HG03432 (cell line): Measurements from ENCODE around the gene PACS2.
A peak's percentile ranks its signal among the peaks of the same experiment; 100 is the strongest.

Experiments
- ATAC-seq: cut with Tn5 transposase; IDR thresholded peaks from one replicate; pipeline ENCODE4 v1.9.1; 2021; ENCODE audit warnings: mild to moderate bottlenecking, moderate library complexity; ENCODE audit not compliant: unreplicated experiment

Gene PACS2

GRCh38 chr14:105398044-105398725, 83.6 kb downstream of the PACS2 start, which contains the start of gene TEX22:
Gene TEX22 (plus strand): TSS chr14:105398538. CDS start chr14:105399341, 803 bp downstream.
- ATAC-seq, result peak; percentile 80

- peak; percentile 36 for ATAC-seq
Measured at GRCh38 chr14:105398726-105399465, 84.3 kb downstream of the PACS2 start.

GRCh38 chr14:105399466-105399775, 84.9 kb downstream of the PACS2 start:
- no peak for ATAC-seq

GRCh38 chr14:105400016-105400415, 85.5 kb downstream of the PACS2 start:
- no peak for ATAC-seq

DNA sequence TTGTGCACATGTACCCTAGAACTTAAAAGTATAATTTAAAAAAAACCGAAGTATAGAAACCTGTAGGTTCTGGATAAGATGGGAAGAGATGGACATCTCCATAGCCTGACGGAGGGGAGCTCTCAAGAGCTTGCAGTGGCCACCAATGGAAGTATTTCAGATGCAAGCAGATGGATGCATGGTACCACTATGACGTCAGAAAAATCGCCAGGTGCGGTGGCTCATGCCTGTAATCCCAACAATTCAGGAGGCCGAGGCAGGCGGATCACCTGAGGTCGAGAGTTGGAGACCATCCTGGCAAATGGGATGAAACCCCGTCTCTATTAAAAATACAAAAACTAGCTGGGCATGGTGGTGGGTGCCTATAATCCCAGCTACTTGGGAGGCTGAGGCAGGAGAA, 87.2 kb downstream of the PACS2 start:
- ATAC-seq, result no peak

DNA sequence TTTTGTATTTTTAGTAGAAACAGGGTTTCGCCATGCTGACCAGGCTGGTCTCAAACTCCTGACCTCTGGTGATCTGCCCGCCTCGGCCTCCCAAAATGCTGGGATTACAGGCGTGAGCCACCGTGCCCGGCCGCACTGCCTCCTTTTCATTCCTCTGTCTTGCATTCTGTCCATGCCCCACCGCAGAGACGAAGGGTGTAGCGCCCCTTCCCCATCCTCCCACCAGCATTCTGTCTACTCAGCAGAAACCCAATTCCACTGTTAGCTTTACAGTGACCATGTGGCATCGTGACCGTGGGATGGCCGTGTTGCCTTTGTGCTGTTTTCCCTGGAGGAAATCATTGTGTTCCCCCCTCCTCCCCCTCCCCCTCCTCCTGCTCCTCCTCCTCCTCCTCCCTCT, 94.0 kb downstream of the PACS2 start:
- no peak for ATAC-seq

- no peak for ATAC-seq
Measured at GRCh38 chr14:105409364-105409763, 94.8 kb downstream of the PACS2 start.

- no peak for ATAC-seq
Measured at GRCh38 chr14:105410642-105411016, 96.1 kb downstream of the PACS2 start.

DNA sequence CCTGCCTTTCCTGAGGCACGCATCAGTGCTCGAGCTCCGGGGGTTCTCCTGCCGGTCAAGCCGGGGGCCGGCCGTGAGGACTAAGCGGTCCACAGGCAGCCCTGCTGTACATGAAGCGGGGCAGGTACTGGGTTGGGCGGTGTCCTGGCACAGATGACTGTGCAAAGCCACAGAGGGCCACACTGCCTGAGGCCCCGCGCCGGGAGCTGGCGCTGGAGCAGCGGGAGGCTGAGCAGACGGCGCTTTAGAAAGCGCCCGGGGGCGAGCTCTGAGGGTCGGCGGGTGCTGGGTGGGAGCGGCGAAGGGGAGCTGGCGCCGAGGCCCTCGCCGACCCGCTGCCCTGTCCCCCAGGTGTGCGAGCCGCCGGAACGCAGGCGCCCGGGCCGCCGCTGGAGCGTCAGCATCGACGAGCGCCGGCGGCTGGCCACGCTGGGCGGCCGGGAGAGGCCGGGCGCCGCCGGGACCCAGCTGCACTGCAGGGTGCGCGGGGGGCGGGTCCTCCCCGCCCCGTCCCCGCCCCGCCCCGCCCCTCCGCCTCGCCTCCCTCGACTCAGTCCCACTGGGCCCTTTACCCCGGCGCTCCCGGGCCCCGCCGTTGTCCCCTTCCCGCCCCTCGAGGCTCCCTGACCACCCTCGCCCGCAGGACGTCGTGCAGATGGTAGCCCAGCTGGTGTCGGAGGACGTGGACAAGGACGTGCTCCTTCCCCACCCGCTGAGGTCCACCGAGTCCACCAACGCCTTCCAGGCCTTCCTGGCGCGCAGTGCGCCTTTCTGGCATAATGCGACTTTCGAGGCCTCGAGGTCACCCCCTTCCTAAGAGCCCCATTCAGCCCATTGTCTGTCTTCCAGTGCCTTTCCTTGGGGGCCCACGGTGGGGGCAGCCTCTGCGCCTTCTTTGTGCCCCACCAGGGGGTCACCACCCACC, 96.7 kb downstream of the PACS2 start:
- no peak for ATAC-seq

DNA sequence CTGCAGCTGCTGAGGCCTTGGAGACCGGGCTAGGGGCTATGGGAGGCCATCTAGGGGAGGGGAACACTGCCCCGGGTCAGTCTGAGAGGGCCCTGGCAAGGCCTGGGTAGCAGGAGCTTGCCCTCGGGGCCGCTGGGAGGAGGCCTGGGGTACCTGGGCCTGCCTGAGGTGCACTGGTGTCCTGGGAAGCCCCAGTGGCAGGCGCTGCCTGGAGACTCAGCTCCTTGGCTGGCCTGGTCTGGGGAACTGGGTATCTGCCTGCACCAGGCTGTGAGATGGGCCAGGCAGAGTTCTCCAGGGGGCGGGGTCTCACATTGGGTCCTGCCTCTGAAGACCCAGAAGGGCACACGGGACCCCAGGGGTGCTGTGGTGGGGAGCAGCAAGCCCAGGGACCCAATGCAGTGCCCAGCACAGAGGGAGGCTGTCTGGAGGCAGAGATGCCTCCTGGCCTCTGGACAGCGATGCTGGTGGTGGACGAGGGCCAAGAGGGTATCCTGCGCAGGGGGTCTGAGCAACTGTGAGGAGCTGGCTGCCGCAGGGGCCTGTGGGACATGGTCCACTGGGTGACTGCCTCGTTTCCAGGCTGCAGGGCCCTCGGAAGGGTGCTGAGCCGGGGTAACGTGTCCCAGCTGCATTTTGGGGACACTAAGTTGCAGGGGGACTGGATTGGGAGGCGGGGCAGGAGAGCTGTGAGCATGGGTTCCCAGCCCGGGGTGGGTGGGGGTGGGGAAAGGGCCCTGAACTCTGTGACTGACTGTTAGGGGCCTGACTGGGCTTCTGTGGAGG, 97.6 kb downstream of the PACS2 start:
- ATAC-seq, result no peak

DNA sequence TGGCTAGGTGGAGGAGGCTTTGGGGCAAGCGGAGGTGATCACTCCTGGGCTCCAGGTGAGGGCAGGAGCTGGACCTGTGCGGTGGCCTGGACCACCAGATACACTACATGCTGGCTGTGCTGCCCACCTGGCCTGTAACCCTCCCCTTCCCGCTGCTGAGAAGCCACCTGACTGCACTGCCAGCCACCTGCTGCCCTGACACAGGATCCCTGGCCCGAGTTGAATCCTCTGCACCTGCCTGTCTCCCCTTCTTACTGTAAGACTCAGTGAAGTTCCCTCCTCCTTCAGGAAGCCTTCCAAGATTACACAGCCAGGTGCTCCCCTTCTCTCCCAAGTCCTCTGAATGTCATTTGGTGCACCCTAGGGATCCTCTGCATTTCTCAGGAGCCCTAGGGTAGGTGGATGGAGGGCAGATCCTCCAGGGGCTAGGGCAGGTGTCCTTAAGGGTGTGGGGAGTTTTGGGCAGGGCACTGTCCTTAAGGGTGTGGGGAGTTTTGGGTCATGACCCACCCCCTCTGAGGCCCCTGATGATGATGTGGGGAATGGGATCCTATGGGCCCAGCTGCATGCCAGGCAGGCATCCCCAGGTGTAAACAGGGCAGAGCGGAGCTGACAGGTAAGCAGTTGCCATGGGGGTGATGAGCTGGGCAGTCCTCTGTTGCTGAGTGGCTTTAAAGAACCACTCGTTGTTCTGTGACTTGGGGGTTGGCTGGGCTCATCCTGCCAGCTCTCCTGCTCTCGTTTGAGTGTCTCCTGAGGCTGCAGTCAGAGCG, 98.4 kb downstream of the PACS2 start:
- no peak for ATAC-seq

DNA sequence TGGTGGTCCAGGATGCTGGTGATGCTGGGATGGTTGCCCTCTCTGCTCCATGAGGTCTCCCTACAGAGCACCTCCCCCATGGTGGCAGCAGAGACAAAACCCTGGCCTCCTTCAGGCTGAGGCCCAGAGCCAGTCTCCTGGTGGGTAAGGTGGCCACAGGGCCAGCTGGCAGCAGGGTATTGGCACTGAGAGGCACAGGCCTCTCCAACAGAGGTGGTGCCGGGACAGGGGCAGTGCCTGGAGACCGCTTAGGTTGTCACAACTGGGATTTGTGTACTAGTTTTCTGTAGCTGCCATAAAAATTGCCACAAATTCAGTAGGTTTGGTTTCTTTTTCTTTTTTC, 99.0 kb downstream of the PACS2 start:
- ATAC-seq, result no peak

DNA sequence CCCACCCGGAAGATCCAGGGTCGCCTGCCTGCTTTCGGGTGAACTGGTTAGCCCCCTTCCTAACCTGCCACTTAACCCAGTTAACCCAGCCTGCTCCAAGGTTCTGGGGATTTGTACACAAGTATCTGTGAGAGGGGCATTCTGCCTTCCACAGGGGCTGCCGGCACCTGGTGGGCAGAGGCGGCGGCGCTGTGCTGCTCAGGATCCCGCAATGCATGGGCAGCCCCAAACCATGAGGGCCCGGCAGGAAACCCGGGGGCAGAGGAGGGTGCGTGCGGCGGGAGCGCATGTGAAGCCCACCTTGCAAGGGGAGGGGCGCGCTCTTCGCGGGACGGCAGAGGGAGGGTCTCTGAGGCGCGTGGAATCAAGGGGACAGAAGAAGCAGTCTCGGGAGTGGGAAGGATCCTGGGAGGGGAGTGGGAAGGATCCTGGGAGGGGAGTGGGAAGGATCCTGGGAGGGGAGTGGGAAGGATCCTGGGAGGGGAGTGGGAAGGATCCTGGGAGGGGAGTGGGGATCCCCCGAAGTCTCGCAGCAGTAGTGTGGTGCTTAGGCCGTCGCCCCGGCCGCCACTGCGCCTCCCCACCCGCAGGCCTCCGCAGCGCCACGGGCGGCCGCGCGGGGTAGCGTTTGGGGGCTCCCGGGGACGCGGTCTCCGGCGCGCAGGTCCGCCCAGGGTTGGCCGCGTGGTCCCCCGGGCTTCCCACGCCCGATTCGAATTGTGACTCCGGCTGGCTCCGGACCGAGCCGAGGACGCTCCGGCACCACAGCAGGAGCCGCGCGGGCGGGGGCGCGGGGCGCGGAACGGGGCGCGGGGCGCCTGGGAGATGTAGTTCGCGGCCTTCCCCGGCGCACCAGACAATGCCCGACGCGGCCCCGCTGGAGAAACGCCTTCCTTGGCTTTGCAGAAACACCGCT, 100.2 kb downstream of the PACS2 start:
- peak; percentile 66 for ATAC-seq

DNA sequence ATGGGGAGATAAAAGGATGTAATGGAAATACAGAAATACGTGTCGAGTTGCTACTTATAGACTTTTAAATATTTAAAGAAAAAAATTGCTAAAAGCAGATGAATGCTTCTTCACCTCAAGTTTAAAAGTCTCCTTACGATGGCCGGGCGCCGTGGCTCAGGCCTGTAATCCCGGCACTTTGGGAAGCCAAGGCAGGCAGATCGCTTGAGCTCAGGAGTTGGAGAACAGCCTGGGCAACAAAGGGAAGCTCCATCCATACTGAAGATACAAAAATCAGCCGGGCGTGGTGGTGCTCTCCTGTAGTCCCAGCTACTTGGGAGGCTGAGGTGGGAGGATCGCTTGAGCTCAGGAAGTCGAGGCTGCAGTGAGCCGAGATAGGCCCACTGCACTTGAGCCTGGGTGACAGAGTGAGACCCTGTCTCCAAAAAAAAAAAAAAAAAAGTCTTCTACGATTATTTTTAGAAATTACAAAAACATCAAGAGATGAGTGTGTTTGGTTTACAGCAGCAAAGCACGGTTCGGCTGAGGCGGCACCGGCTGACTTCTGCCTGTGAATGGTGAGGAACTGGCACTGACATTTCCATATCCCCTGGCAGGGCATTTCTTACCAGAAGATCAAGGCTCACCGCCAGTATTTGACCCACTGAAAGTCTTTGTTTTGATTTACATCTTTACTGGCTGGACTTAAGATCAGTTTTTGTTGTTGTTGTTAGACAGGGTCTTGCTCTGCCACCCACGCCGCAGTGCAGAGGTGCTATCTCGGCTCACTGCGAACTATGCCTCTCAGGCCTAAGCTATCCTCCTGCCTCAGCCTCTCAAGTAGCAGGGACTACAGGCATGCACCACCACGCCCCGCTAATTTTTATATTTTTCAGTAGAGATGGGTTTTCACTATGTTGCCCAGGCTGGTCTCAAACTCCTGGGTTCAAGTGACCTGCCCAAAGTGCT, 101.2 kb downstream of the PACS2 start:
- no peak for ATAC-seq

DNA sequence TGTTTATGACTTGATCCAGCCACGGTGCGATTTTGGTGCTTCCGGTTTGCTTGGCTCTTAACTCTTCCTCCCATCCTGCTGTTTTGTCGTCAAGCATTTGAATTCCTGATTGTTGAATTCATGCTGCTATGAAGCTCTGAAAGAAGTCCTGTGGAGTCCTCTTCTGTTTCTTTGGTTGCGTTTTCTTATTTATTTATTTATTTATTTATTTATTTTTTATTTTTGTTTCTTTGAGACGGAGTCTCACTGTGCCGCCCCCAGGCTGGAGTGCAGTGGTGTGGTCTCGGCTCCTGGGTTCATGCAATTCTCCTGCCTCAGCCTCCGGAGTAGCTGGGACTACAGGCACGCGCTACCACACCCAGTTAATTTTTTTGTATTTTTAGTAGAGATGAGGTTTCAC, 102.1 kb downstream of the PACS2 start:
- ATAC-seq, result no peak

GRCh38 chr14:105417690-105418121, 103.2 kb downstream of the PACS2 start:
- ATAC-seq, result no peak

DNA sequence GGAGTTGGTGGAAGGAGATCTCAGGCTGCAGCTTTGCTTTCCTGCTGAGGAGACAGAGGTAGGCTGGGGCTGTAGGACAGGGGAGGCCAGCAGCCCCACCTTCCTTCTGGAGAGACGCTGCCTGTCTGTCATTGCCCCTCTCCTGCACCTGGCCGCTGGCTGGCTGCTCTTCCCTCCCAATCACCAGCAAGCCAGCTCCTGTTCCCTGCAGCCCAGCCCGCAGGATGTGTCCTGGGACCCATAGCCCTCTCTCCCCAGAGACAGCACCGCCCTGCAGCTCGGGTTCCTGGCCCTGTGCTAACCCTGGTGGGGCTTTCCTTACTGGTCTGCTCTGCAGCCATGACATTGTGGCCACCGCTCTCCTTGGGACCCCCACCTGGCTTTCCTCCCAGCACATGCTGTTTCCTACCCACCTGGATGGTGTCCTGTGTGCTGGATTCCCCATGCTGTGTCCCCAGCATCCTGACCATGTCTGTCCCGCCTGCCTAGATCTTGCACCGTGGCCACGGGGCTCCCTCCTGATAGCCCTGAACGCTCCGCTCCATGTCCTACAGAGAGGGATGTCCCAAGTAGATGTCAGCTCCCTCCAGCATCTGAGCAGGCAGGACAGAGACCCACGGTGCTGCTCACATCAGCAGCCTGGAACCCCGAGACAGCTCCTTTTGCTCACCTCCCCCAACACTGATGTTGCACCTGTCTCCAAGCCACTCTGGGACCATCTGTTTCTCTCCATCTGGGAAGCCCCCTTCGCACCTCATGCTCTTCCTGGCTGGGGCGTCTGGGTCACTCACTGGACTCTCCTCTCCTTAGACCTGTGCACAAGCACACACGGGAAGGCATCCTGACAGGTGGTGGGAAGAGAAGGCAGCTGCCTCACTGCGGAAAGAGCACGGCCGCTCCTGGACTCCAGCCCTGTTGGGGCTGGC, 104.0 kb downstream of the PACS2 start:
- ATAC-seq, result no peak
